GM18870 (cell line): Measurements from ENCODE around the gene WDR59.
"Not testable (repeated sequence)": the region's sequence is repeated elsewhere in the genome, so short reads cannot be mapped to it uniquely, and the experiment has no call there.

ENCODE experiments used
- ATAC-seq: cut with Tn5 transposase; IDR thresholded peaks from one replicate; pipeline ENCODE4 v1.9.1; 2021; ENCODE audit warnings: moderate library complexity; ENCODE audit not compliant: unreplicated experiment

The WDR59 gene

DNA sequence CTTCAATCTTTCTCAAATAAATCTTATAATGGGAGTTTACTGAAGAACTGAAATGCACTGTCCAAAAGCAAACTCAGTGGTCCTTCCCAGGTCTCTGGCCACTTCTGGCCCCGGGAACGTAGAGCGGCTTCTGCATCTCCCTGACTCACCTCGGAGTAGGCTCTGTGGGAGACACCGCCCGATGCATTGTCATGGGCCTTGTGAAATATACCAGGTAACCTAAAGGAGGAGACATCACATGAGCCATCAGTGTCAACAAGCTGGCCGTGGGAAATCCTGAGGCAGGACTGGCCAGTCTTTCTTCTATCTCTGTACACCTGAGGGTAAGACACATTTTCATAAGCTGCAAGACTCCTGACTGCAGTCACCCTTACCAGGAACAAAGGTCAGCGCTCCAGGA lies 76.2 kb downstream of the WDR59 start:
- not testable (repeated sequence) for ATAC-seq

DNA sequence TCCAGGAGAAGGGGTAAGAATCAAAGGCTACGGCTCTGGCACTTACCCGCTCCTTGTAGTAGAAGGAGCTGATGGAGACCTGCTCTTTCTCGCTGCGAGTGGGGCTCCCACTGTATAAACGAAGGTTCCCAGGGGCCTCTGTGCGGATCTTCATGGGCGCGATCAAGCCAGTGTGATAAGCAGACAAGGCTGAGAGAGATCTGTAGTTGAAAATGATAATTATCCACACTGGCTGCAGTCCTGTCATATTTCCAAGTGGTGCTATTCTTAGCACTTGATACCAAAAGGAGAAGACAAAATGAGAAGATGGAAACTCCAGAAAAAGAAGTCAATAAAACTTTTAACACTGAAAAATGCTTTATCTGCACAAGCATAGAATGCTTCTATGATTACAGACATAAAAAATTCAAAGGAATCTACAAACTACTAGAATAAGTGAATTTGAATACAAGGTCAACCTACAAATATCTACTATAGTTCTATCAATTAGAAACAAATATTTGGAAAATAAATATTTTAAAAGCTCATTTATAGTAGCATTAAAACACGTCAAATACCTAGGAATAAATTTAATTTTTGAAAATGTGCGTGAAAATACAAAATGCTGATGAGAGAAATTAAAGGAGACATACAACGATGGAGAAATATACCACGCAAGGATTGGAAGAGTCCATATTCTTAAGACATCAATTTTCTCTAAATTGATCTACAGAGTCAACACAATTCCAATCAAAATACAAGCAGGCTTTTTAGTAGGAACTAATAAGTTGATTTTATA lies 80.8 kb downstream of the WDR59 start:
- no peak for ATAC-seq

DNA sequence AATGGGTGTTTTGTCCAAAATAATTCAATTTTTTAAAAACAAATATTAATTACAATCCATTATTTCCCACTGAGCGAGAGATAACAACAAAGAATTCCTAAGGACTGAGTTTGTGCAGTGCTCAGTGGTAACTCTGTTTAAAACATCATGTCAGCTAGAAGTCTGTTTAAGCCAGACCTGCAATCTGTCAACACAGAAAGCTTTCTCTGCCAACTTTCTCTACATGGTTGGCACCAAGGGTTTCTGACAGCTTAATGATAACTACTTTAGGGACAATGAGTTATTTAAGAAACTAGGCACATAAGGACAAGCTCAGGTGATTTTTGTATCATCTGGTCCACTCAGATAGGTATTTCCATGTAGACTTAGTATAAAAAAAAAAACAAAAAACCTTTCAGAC lies 81.8 kb downstream of the WDR59 start:
- ATAC-seq, result no peak

DNA sequence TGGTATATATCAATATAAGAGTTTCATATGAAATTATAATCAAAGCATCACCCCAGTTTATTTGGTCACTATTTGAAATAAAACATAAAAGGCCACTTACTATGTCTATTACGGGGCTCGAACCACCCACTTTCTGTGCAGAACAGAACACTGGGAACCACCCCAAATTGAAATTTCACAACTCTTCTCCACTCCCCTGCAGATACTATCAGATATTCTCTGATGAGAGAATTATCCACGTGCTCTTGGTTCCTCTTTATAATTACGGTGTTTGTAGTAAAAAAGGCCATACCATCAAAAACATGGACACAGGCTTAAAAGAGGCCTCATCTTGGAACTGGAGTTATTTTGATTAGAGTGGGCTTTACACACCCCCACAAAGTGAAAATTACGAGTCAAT lies 82.8 kb downstream of the WDR59 start:
- ATAC-seq, result no peak

DNA sequence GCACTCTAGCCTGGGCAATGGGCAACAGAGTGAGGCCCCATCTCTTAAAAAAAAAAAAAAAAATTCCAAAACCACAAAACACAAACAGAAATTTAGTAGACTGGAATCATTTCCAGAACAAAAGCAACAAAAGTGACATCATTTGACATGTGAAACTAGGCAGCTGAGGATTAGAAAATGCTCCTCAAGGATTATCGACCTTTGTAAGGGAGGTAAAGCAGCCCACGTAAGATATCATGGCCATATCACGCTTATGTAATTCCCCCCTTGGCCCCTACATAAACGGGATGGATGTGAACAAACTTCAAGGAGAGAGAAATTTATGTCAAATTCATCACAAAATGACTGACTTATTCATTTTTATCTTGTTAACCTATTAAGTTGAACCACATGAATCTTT lies 83.3 kb downstream of the WDR59 start:
- no peak for ATAC-seq

DNA sequence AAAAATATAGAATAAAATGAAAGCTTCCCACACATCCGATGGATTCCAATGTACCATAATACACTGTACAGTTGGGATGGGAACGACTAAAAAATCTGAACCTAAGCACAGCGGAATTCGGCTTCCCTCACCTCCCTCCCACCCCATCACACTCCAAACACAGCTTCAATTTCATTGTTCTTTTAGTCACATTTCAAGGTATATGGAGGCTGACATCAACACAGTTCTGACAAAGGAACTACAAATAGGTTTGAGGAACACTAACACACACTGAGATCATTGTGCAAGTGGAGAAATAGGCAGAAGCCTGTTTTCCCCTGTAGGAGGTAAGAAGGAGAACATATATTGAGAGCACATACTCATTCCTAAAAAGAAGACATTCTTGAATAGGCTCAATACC lies 85.1 kb downstream of the WDR59 start:
- ATAC-seq, result no peak

DNA sequence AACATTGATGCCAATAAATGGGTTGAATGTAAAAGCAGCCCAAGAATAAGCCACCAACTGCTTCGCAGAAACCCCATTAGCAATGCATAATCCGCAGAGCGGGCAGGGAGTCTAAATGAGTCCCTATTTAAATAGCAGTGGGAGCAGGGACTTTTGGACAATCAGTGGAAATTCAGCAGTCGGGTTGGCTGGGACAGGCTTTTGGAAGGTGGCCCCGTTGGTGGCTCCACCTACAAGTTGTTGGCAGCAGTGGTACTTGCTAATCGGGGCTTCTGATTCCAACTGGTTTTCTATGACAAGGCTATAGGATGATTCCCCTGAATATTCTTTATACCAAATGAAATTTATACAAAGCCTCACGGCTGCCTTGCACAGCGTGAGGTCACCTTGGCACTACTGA lies 86.3 kb downstream of the WDR59 start:
- no peak for ATAC-seq

DNA sequence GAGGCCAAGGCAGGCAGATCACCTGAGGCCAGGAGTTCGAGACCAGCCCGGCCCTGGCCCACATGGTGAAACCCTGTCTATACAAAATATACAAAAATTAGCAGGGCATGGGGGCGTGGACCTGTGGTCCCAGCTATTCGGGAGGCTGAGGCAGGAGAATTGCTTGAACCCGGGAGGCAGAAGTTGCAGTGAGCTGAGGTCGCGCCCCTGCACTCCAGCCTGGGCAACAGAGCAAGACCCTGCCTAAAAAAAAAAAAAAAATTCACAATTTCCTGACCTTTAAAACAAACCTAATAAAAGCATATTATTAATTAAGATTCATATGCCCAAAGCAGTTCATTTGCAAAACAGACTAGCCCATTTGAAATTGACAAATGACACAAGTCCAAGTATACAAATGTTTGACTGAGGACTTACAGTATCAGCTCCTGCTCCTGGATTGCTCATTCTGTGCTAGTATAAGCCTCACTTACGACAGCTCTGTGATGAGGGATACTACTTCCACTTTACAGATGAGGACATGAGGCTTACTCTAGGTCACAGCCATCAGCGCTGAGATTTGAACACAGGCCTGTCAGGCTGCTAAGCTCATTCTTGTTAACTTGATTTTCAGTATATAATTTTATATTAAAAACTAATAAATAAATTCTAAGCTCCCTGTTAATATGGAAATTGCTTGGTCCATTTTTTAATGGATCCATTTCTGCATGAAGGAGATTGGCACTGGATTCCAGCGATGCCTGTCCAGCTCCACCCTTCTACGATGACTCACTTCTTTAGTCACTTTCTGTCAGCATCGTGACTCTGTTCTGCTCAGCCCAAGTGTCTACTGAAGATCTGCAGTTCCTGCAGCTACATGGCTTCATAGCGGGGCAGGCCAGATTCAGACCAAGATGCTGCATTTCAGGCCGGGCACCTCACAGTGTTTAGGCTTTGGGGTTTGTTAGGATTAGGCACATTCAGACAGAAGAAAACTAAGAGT lies 88.2 kb downstream of the WDR59 start:
- no peak for ATAC-seq

DNA sequence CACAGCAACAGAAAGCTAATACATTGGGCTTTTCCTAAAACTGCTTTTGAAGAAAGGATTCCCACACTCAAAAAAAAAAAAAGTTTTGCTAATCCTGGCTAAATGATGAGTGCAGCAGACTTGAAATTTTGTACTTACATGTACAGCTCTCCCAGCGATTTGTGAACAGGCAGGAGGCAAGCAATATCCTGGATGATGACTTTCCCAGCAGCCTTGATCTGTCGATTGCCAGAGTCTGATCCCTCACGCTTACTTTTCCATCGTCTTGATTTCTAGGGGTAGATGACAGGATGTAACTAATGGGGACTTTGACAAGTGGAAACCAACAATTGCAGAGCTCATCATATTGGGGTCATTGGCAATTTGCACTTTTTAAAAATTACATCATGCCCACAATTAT lies 91.4 kb downstream of the WDR59 start:
- no peak for ATAC-seq

DNA sequence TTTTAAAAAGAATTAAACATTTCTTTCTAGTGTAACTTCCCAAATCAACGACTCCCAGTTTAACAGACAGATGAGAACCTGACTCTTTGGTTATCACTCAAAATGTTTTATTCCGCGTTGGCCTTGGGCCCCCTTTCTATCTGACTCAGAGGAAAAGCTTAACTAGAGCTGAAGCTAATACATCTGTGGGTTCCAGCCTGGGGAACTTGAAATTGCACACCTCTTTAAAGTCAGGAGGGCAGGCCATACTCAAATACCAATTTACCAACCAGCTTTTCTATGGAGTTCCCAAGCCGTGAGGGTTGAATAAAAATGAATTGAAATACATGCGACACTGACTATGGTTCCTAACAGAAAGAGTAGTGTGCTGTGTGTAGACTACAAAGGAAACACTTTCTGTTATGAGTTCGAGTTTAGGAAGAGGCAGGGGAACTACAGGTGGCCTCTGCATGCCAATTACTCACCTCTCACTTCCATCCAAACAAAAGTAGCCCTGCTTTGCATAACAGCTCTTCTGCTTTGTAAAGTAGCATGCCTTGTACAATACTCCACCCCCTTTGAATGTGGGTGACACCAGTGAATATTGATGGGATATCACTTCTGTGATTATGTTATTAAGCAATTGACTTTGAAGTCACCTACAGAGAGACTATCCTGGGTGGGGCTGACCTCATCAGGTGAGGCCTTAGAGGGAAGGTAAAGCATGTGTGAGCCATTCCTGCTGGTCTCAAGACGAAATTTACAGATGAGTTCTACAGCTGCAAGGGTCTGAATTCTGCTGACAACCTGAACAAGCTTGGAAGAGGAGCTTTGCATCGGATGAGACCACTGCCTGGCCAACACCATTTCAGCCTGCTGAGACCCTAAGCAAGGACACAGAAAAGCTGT lies 92.1 kb downstream of the WDR59 start:
- ATAC-seq, result peak; percentile 93

DNA sequence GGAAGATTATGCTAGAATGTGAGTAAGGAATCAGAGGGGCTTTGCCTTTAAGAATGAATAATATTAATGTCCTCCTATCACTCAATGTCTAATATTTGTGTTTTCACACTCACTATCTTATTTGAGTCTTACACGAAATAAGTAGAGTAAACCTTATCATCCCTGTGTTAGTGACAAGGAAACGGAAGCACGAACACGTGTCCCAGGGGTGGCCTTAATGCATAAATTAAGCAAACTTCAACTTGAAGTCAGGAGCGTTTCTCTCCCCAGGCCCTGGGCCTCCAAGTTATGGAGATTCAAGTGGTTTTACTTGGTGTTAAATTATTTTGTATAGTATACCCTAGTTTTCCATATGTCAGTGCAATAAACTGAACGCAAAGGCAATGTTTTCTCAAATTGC lies 96.0 kb downstream of the WDR59 start:
- ATAC-seq, result no peak

DNA sequence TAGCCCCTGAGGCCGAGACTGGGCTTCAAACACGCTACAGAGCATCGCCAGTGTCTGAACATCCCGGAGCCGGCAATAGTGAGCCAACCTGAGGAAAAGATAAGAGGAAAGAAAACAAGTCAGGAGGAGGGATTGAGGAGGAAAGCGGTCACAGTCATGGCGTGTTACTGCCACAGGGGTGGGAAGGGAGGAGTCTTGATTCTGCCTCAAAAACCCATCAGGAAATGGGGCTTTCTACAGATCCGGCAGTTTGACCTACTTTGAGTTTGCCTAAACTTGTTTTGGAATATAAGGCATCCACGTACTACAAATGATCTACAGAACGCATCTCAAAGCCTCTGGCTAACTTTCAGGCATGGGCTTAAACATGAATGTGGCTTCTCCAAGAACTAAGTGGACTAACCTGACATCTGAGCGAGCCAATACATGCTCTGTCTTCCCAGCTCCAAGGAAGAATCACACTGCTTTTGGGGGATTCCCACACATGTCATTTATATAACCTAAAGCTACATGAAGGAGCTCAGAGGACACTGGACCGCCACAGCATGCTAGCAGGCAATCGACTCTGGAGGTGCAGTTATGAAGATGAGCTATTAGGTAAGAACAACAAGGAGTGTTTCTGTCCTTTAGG lies 96.6 kb downstream of the WDR59 start:
- ATAC-seq, result no peak

DNA sequence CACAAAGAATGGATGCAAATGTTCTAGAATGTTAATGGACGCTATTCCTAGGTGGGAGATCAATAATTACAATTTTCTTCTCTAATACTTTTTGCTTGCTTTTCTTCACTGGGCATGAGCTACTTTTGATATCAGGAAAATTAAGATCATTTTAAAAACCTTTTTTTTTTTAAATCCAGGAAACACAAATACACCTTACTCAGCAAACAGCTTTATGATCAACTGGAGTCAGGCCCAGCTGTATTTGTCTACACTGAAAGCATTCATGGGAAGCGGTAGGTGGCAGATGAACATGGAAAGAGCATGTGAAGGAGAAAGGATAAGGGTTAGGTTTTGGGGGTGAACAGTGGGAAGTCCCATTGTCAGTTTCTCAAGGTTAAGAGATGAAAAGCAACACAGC lies 97.8 kb downstream of the WDR59 start:
- no peak for ATAC-seq

DNA sequence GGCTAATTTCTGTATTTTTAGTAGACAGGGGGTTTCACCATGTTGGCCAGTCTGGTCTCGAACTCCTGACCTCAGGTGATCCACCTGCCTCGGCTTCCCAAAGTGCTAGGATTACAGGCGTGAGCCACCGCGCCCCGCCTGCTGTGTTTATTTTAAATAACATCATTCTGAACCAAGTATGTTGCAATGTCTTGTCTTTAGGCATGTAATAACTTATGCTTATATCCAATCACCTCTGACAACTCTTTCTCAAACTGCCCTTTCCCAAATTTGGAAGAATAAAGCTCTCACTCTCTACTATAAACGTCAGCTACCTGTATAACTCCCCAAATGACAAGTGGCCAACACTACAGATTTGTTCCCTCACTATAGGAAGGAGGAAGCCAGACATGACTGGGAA lies 107.2 kb downstream of the WDR59 start:
- ATAC-seq, result no peak

DNA sequence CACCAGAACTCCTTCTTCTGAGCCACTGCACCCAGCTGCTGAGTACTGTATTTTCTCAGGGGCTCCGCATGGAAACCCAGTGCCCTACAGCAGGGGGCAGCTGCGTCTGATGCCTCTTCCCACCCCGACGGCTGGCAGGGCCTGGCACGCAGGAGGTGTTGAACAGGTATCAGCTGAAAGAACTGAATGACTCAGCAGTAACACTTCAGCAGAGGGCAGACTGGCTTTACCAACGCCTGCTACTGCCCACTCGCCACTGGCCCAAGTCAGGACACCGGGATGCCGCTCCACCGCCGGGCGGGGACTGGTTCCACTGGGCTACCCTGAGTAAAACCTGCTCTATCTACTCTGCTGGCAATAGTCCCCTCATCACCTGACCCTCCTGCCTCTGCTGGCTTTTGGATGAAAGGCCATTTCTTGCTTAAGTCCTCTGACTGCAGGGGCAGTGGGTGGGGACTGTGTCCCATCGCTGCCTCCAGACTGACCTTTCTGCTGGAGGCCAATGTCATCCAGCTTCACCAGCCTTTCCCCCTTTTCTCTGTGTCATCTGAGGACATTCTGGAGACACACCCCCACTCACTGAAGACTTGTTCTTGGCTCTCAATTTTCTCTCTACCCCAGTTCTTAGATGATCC lies 109.9 kb downstream of the WDR59 start:
- no peak for ATAC-seq

DNA sequence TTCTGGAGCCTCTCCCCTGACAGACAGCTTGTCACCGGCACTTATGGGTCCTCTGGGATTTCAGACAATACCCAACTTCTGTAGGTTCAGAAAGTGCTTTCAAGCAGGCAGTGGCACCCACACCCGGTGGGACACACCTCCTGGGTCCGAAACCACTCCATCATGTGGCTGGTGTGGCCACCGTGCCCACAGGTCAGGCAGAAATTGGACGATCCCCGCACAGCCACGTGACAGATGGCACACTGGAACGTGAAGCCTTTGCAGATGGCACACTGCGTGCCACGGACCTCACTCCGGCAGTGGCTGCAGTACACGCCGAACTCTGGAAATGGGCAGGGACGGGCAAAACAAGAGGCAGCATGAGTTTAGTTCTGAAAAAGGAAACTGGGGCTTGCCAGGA lies 110.8 kb downstream of the WDR59 start:
- ATAC-seq, result no peak

DNA sequence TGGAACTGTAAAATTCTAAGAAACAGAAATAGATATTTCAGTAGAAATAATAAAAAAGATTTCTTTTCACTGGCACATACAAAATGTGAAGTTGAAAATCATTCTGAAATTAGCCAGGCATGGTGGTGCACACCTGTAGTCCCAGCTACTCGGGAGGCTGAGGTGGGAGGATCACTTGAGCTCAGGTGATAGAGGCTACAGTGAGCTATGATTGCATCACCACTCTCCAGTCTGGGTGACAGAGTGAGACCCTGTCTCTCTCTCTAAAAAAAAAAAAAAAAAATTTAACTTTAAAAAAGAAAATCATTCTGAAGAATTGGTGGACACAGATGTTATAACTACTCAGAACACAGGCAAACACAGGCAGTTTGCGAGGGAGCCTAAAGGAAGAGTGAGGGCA lies 112.6 kb downstream of the WDR59 start:
- no peak for ATAC-seq

DNA sequence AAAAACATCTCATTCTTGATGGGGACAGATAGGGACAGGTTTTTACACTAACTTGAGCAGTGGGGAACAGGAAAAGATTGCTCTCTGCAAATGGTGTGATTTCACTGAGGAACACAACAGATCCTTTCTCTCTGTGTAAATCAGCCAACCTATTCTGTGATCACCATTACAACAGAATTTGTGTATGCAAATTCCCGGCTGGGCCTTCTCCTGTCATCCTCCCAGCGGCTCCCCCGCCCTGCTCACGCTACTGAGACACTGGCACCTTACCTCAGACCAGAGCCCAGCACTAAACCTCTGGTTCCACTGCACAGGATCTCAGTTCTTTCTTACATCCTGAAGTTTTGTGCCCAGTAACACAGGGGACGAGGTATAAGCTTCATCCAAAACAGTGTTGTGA lies 113.3 kb downstream of the WDR59 start:
- ATAC-seq, result no peak

DNA sequence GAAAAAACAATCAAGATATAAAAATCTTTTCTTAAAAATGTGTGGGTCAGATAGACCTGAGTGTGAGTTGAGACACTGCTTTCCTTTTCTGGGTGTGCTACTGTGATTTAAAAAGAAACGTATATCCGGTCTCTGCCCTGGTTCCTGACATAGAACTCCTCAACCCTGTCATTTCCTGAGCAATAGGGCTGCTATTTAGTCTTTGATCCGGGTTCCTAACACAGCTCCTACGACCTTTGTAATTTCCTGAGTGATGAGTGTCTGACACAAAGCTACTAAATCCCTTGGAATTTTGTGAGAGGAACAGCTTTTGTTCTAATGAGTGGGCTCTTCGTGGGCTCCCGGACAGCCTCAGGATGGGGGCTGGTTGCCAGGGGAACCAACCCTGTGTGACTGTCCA lies 116.4 kb downstream of the WDR59 start:
- ATAC-seq, result no peak

DNA sequence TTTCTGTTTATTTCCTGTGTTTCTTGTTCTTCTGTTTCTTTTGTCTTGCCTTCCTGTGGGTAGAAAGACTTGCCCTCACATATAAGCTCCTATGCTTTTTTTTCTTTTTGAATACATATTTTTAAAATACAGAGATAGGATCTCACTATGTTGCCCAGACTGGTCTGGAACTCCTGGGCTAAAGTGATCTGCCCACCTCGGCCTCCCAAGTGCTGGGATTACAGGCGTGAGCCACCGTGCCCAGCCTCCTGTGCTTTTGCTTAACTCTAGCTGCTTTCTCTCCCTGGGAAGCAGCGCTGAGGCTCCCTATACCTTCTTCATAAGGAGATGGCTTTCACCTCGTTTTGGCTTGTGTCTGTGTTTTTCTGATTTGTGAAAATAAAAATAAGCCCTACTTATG lies 116.9 kb downstream of the WDR59 start:
- no peak for ATAC-seq
